ENCODE results near the gene CFAP300. TPM values are rescaled to one million over a fixed set of nuclear protein-coding genes. Genes with fewer than 3 reads are reported as not detected.

The CFAP300 gene
- total and polyA plus RNA-seq, 2 donors (not counting 1 experiment from before 2014, with no cell fraction given) = not detected

GRCh38 chr11:102118937-102119336 lies 71.7 kb downstream of the CFAP300 start:
- intact Hi-C loops (cut with micrococcal nuclease) = no loop called here
- WGBS (ENCODE audit: insufficient coverage) = 33% methylated on average over 1 of the region's 3 CpGs
- no peaks in the 10 kb centered on the region for H3K4me1 ChIP-seq (ENCODE audit: control insufficient read depth in 2 of 2, insufficient read depth in 2 of 2, low read length in 2 of 2)
- Mint-ChIP-seq H3K4me3 (no peak overlapping the region), H3K27me3 (peaks cover 42% of the 10 kb centered on the region), H3K4me1 (no peaks in the 10 kb centered on the region), H3K27ac (no peak overlapping the region), H3K9me3 (ENCODE audit: insufficient read depth) (no peaks in the 10 kb centered on the region)
- peaks cover 0 to 1% (median 1%) of the 10 kb centered on the region in 3 donors for H3K9me3 ChIP-seq (ENCODE audit: control extremely low read depth in 1 of 3, control insufficient read depth in 2 of 3, insufficient read depth in 1 of 3, low read length in 2 of 3)
- H3K9ac ChIP-seq (ENCODE audit: low read length) = no peak overlapping the region
- H3K27me3 ChIP-seq (replicated peaks in 1 of 4; ENCODE audit: control extremely low read depth in 1 of 4, control insufficient read depth in 3 of 4, insufficient read depth in 4 of 4, low read length in 3 of 4) = peaks cover 0 to 49% (median 18%) of the 10 kb centered on the region in 4 experiments
- no peak for DNase-seq
- no peak overlapping the region for H2AFZ ChIP-seq (ENCODE audit: insufficient read depth, low read depth, low read length, poor library complexity, severe bottlenecking)
- no peak overlapping the region for H3K27ac ChIP-seq (ENCODE audit: low read length in 2 of 2)
- CTCF ChIA-PET = no interaction called here
- no peak for ATAC-seq (ENCODE audit: low read depth)
- H3K4me3 ChIP-seq (ENCODE audit: control extremely low read depth in 1 of 5, extremely low read depth in 1 of 5, insufficient read depth in 1 of 5, low read depth in 2 of 5, low read length in 4 of 5) = no peak overlapping the region
- H3K79me2 ChIP-seq (ENCODE audit: control insufficient read depth, insufficient read depth, low read length) = no peaks in the 10 kb centered on the region
- H3K36me3 ChIP-seq (replicated peaks in 1 of 2; ENCODE audit: control extremely low read depth in 1 of 2, control insufficient read depth in 1 of 2, extremely low read depth in 1 of 2, insufficient read depth in 2 of 2, low read length in 1 of 2) = no peaks in the 10 kb centered on the region
- no peak for TF ChIP-seq EZH2 (IDR thresholded peaks at IDR 0.05; ENCODE audit: borderline replicate concordance, insufficient read depth, low read depth, low read length, poor library complexity, severe bottlenecking)
- TF ChIP-seq, protein P1, sequence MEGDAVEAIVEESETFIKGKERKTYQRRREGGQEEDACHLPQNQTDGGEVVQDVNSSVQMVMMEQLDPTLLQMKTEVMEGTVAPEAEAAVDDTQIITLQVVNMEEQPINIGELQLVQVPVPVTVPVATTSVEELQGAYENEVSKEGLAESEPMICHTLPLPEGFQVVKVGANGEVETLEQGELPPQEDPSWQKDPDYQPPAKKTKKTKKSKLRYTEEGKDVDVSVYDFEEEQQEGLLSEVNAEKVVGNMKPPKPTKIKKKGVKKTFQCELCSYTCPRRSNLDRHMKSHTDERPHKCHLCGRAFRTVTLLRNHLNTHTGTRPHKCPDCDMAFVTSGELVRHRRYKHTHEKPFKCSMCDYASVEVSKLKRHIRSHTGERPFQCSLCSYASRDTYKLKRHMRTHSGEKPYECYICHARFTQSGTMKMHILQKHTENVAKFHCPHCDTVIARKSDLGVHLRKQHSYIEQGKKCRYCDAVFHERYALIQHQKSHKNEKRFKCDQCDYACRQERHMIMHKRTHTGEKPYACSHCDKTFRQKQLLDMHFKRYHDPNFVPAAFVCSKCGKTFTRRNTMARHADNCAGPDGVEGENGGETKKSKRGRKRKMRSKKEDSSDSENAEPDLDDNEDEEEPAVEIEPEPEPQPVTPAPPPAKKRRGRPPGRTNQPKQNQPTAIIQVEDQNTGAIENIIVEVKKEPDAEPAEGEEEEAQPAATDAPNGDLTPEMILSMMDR (IDR thresholded peaks at IDR 0.05) = no peak
- H3K4me2 ChIP-seq (replicated peaks; ENCODE audit: low read depth, low read length, poor library complexity, severe bottlenecking) = no peak overlapping the region
- H4K20me1 ChIP-seq (ENCODE audit: control insufficient read depth, insufficient read depth, low read length, poor library complexity, severe bottlenecking) = no peaks in the 10 kb centered on the region
- POLR2A ChIA-PET = no interaction called here

DNA sequence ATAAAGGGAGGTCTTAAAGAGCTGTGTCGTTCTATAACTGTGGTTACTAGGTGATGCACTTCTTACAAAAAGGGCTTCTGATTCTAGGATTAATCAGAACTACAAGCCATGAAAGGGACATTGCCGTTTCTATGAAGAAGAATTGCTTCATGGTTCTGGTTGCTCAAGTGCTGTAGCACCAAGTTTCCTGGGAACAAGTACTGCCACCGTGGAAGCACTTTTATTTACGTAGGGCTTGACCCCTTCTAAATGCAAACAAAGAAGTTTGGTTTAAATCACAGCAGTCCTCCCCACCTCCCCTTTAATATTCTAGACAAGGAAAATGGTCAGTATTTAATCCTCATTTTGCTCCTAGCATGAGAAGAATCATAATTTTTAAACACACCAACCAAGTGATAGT lies 72.8 kb downstream of the CFAP300 start:
- H3K4me1 Mint-ChIP-seq = no peaks in the 10 kb centered on the region

More for the DNA sequence above, 72.8 kb downstream of the CFAP300 start:
- ChIA-PET CTCF (interaction anchor here (1.0 kb wide), 1 partner anchor 546 kb away, joined by 3 read pairs; no protein-coding TSS in a partner anchor), POLR2A (no interaction called here)
- Histone ChIP-seq H3K27me3 (replicated peaks in 1 of 4; ENCODE audit: control extremely low read depth in 1 of 4, control insufficient read depth in 3 of 4, insufficient read depth in 4 of 4, low read length in 3 of 4) (peaks cover 0 to 42% (median 18%) of the 10 kb centered on the region in 4 experiments), H3K4me3 (ENCODE audit: control extremely low read depth in 1 of 5, extremely low read depth in 1 of 5, insufficient read depth in 1 of 5, low read depth in 2 of 5, low read length in 4 of 5) (no peak overlapping the region), H3K9me3 (ENCODE audit: control extremely low read depth in 1 of 3, control insufficient read depth in 2 of 3, insufficient read depth in 1 of 3, low read length in 2 of 3) (peaks cover 0 to 3% (median 1%) of the 10 kb centered on the region in 3 donors), H3K36me3 (replicated peaks in 1 of 2; ENCODE audit: control extremely low read depth in 1 of 2, control insufficient read depth in 1 of 2, extremely low read depth in 1 of 2, insufficient read depth in 2 of 2, low read length in 1 of 2) (no peaks in the 10 kb centered on the region), H3K79me2 (ENCODE audit: control insufficient read depth, insufficient read depth, low read length) (no peaks in the 10 kb centered on the region), H3K9ac (ENCODE audit: low read length) (no peak overlapping the region), H2AFZ (ENCODE audit: insufficient read depth, low read depth, low read length, poor library complexity, severe bottlenecking) (no peak overlapping the region), H3K4me2 (replicated peaks; ENCODE audit: low read depth, low read length, poor library complexity, severe bottlenecking) (no peak overlapping the region), H3K27ac (ENCODE audit: low read length in 2 of 2) (no peak overlapping the region), H3K4me1 (ENCODE audit: control insufficient read depth in 2 of 2, insufficient read depth in 2 of 2, low read length in 2 of 2) (no peaks in the 10 kb centered on the region), H4K20me1 (ENCODE audit: control insufficient read depth, insufficient read depth, low read length, poor library complexity, severe bottlenecking) (no peaks in the 10 kb centered on the region)
- H3K4me3 Mint-ChIP-seq = no peak overlapping the region
- TF ChIP-seq EZH2 (IDR thresholded peaks at IDR 0.05; ENCODE audit: borderline replicate concordance, insufficient read depth, low read depth, low read length, poor library complexity, severe bottlenecking) = no peak
- TF ChIP-seq, protein P1 (IDR thresholded peaks at IDR 0.05) = no peak
- intact Hi-C loops (cut with micrococcal nuclease) = no loop called here
- no peak for ATAC-seq (ENCODE audit: low read depth)
- no peak for DNase-seq
- 34% methylated on average over 3 of the region's 4 CpGs for WGBS (ENCODE audit: insufficient coverage)
- H3K27ac Mint-ChIP-seq = no peak overlapping the region
- H3K9me3 Mint-ChIP-seq (ENCODE audit: insufficient read depth) = no peaks in the 10 kb centered on the region
- peaks cover 40% of the 10 kb centered on the region for H3K27me3 Mint-ChIP-seq

Data from B cell (primary cell).